ENCODE data around the gene MAPT.
"Not testable (repeated sequence)": the region's sequence is repeated elsewhere in the genome, so short reads cannot be mapped to it uniquely, and the experiment has no call there.

MAPT gene

GRCh38 chr17:46012506-46013079 is 118.2 kb downstream of the MAPT start:
- Histone ChIP-seq H3K79me2 (ENCODE audit: low read length) (no peaks in the 10 kb centered on the region), H3K9ac (ENCODE audit: low read length) (no peak overlapping the region), H4K20me1 (ENCODE audit: insufficient read depth, low read length) (no peaks in the 10 kb centered on the region), H3K4me1 (ENCODE audit: low read length) (no peaks in the 10 kb centered on the region), H3F3A (ENCODE audit: insufficient read depth, low read length) (no peaks in the 10 kb centered on the region), H2AFZ (ENCODE audit: low read length) (no peak overlapping the region), H3K27ac (ENCODE audit: low read length) (no peak overlapping the region), H3K9me2 (replicated peaks; ENCODE audit: insufficient read depth, low read length) (no peaks in the 10 kb centered on the region), H3K4me3 (ENCODE audit: low read length) (no peak overlapping the region), H3K27me3 (replicated peaks; ENCODE audit: insufficient read depth, low read length) (no peaks in the 10 kb centered on the region), H3K9me3 (replicated peaks; ENCODE audit: insufficient read depth, low read length) (no peaks in the 10 kb centered on the region), H3K36me3 (replicated peaks; ENCODE audit: insufficient read depth, low read length) (no peaks in the 10 kb centered on the region), H3K4me2 (ENCODE audit: low read depth, low read length) (no peak overlapping the region)
- TF ChIP-seq EZH2phosphoT487 (IDR thresholded peaks at IDR 0.05; ENCODE audit: low read length), result no peak
- TF ChIP-seq, protein P1, sequence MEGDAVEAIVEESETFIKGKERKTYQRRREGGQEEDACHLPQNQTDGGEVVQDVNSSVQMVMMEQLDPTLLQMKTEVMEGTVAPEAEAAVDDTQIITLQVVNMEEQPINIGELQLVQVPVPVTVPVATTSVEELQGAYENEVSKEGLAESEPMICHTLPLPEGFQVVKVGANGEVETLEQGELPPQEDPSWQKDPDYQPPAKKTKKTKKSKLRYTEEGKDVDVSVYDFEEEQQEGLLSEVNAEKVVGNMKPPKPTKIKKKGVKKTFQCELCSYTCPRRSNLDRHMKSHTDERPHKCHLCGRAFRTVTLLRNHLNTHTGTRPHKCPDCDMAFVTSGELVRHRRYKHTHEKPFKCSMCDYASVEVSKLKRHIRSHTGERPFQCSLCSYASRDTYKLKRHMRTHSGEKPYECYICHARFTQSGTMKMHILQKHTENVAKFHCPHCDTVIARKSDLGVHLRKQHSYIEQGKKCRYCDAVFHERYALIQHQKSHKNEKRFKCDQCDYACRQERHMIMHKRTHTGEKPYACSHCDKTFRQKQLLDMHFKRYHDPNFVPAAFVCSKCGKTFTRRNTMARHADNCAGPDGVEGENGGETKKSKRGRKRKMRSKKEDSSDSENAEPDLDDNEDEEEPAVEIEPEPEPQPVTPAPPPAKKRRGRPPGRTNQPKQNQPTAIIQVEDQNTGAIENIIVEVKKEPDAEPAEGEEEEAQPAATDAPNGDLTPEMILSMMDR (IDR thresholded peaks at IDR 0.05; ENCODE audit: low read length), result no peak
- DNase-seq, result no peak

GRCh38 chr17:46013127-46013501 is 118.8 kb downstream of the MAPT start:
- DNase-seq, result no peak
- TF ChIP-seq, protein P1 (IDR thresholded peaks at IDR 0.05; ENCODE audit: low read length), result no peak
- no peak for TF ChIP-seq EZH2phosphoT487 (IDR thresholded peaks at IDR 0.05; ENCODE audit: low read length)
- TF ChIP-seq EZH2 (optimal IDR thresholded peaks at IDR 0.05; ENCODE audit: low read depth, low read length), result no peak
- Histone ChIP-seq H3K4me3 (ENCODE audit: low read length) (no peak overlapping the region), H4K20me1 (ENCODE audit: insufficient read depth, low read length) (no peaks in the 10 kb centered on the region), H3K9me3 (replicated peaks; ENCODE audit: insufficient read depth, low read length) (no peaks in the 10 kb centered on the region), H3K36me3 (replicated peaks; ENCODE audit: insufficient read depth, low read length) (no peaks in the 10 kb centered on the region), H2AFZ (ENCODE audit: low read length) (no peak overlapping the region), H3K27ac (ENCODE audit: low read length) (no peak overlapping the region), H3K79me2 (ENCODE audit: low read length) (no peaks in the 10 kb centered on the region), H3K27me3 (replicated peaks; ENCODE audit: insufficient read depth, low read length) (no peaks in the 10 kb centered on the region), H3K4me2 (ENCODE audit: low read depth, low read length) (no peak overlapping the region), H3F3A (ENCODE audit: insufficient read depth, low read length) (no peaks in the 10 kb centered on the region), H3K9me2 (replicated peaks; ENCODE audit: insufficient read depth, low read length) (no peaks in the 10 kb centered on the region), H3K4me1 (ENCODE audit: low read length) (no peaks in the 10 kb centered on the region), H3K9ac (ENCODE audit: low read length) (no peak overlapping the region)

DNA sequence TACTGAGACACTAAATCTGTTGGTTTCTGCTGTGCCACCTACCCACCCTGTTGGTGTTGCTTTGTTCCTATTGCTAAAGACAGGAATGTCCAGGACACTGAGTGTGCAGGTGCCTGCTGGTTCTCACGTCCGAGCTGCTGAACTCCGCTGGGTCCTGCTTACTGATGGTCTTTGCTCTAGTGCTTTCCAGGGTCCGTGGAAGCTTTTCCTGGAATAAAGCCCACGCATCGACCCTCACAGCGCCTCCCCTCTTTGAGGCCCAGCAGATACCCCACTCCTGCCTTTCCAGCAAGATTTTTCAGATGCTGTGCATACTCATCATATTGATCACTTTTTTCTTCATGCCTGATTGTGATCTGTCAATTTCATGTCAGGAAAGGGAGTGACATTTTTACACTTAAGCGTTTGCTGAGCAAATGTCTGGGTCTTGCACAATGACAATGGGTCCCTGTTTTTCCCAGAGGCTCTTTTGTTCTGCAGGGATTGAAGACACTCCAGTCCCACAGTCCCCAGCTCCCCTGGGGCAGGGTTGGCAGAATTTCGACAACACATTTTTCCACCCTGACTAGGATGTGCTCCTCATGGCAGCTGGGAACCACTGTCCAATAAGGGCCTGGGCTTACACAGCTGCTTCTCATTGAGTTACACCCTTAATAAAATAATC is 119.3 kb downstream of the MAPT start:
- no peak for DNase-seq
- H3K4me2 ChIP-seq (ENCODE audit: low read depth, low read length), result no peak overlapping the region
- no peak overlapping the region for H3K4me3 ChIP-seq (ENCODE audit: low read length)
- no peak overlapping the region for H3K9ac ChIP-seq (ENCODE audit: low read length)
- no peak overlapping the region for H3K27ac ChIP-seq (ENCODE audit: low read length)
- no peaks in the 10 kb centered on the region for H3K79me2 ChIP-seq (ENCODE audit: low read length)
- H3F3A ChIP-seq (ENCODE audit: insufficient read depth, low read length), result no peaks in the 10 kb centered on the region
- H3K9me3 ChIP-seq (replicated peaks; ENCODE audit: insufficient read depth, low read length), result no peaks in the 10 kb centered on the region
- no peak overlapping the region for H2AFZ ChIP-seq (ENCODE audit: low read length)
- TF ChIP-seq, protein P1 (IDR thresholded peaks at IDR 0.05; ENCODE audit: low read length), result no peak
- TF ChIP-seq EZH2phosphoT487 (IDR thresholded peaks at IDR 0.05; ENCODE audit: low read length), result no peak
- TF ChIP-seq EZH2 (optimal IDR thresholded peaks at IDR 0.05; ENCODE audit: low read depth, low read length), result no peak
- no peaks in the 10 kb centered on the region for H3K36me3 ChIP-seq (replicated peaks; ENCODE audit: insufficient read depth, low read length)
- H3K9me2 ChIP-seq (replicated peaks; ENCODE audit: insufficient read depth, low read length), result no peaks in the 10 kb centered on the region
- no peaks in the 10 kb centered on the region for H3K4me1 ChIP-seq (ENCODE audit: low read length)
- no peaks in the 10 kb centered on the region for H3K27me3 ChIP-seq (replicated peaks; ENCODE audit: insufficient read depth, low read length)
- H4K20me1 ChIP-seq (ENCODE audit: insufficient read depth, low read length), result no peaks in the 10 kb centered on the region

- H3K9me3 ChIP-seq (replicated peaks; ENCODE audit: insufficient read depth, low read length); H3K4me2 ChIP-seq (ENCODE audit: low read depth, low read length); H4K20me1 ChIP-seq (ENCODE audit: insufficient read depth, low read length); DNase-seq; H3K36me3 ChIP-seq (replicated peaks; ENCODE audit: insufficient read depth, low read length); H3K27me3 ChIP-seq (replicated peaks; ENCODE audit: insufficient read depth, low read length); H3K79me2 ChIP-seq (ENCODE audit: low read length); H3K9ac ChIP-seq (ENCODE audit: low read length); H3K9me2 ChIP-seq (replicated peaks; ENCODE audit: insufficient read depth, low read length); H3K4me1 ChIP-seq (ENCODE audit: low read length); H3K27ac ChIP-seq (ENCODE audit: low read length); H3K4me3 ChIP-seq (ENCODE audit: low read length); H3F3A ChIP-seq (ENCODE audit: insufficient read depth, low read length); H2AFZ ChIP-seq (ENCODE audit: low read length): not testable (repeated sequence)
These were observed 125.1 kb downstream of the MAPT start for GRCh38 chr17:46019408-46019925.
